Measurements from ENCODE around the gene COTL1.
"Not testable (repeated sequence)": the region's sequence is repeated elsewhere in the genome, so short reads cannot be mapped to it uniquely, and the experiment has no call there.

Gene COTL1

GRCh38 chr16:84567286-84567962 lies 50.5 kb downstream of the COTL1 start:
- DNase-seq: no peak

DNA sequence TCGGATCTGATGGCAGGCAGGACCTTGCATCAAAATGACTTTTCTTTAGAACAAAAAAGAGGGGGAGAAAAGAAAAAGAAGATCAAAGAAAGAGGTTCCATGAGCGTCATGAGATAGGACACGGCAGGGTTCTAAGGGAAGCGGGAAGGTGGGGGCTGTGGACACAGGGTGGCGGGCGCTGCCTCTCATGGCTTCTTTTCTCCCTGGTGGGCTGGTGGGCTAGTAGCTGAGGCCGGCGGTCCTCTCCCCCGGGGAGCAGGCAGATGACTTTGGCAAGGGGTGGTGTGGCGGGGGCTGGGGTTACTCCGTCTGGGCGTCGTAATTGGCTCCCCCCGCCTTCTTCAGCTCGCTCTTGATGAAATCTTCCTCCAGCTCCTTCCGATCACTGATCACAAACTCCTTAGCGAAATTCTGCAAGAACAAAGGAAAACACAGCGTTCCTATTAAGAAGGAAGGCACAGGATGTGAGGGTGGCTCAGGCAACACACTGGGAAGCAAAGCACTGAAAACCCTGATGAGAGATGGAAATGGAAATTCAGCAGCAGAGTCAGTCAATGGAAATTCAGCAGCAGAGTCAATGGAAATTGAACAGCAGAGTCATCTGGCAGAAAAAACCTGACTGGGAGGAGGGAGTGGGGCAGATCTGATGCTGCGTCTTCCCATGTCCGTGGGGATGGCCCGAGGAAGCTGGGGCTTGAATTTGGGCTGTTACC lies 51.2 kb downstream of the COTL1 start:
- DNase-seq: no peak

DNA sequence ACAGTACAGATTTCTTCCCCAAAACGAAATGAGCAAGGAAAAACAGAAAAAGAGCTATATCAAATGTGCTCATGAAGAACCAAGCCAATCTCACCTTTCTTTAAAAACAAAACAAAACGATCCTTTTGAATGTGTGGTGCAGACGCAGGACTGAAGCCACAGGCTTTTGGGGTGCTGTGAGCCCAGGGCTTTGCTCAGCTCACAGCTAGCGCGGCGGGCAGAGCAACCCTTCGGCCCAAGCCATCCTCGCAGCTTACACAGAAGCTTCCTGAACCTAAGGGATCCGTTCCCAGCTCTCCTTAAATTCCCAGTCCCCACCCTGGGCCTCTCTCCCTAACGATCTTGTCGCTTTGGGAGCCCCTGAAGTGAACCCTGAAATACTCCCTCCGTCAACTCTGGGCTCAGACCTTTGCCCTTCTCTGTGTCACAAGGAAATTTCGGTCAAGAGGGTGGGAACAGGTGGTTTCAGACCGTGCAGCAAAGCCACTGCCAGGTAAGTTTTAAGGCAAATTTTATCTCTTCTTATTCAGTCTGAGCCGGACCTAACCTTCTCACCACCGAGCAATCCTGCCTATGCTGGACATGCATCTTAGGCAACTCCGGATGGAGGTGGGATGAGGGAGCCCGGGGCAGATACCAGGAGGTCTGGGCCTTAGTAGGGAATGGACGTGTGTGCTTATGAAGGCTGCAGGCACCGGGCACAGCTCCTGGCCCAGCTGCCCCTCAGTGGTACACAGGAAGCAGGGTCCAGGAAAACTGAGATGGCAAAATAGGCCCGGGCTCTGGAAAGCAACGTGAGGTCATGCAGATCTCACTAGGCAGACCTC lies 52.0 kb downstream of the COTL1 start:
- DNase-seq: no peak

DNA sequence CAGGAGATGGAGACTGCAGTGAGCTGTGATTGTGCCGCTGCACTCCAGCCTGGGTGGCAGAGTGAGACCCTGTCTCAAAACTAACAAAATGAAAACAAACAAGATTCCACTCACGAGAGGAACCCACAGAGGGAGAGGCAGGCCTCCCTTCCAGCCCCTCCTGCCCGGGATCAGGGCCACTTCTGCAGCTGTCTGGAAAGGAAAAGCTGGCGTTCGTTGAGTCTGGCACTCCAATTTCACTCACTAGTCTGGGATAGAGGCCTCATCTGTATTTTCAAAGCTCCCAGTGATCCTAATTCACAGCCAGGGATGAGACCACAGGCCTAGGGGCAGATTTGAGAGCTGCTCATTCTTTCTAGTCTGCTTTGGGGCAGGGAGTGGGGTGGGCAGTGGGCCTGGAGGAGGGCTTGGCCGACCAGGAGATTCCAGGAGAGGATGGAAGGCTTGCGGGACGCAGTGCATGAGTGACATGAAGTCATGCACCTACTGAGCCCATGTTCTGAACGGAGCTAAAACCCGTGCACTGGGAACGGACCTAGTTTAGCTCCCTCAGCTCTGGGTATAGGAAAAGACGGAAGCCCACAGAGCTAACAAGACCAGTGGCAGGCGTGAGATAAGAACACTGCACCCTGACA lies 54.0 kb downstream of the COTL1 start:
- DNase-seq: no peak

GRCh38 chr16:84563064-84563715 lies 54.7 kb downstream of the COTL1 start:
- no peak for DNase-seq

- DNase-seq: peak; percentile 92
Observed at GRCh38 chr16:84562174-84562815, 55.6 kb downstream of the COTL1 start.

DNA sequence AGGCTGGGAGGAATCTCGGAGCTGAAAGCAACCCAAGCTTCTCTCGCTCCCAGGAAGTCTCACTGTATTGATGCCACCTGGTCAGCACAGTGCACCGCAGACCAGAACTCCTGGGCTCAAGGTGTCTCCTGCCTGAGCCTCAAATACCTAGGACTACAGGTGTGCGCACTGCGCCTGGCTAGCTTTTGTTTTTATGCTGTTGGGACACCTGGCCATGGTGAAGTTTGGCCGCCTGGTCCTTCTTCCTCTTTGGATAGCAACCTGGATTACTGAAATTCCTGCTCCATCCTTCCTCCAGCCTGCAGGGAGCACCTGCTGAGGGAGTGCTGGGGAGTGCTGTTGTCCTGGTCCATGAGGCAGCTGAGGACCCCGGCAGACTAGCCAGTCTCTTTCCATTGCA lies 56.6 kb downstream of the COTL1 start:
- no peak for DNase-seq

DNA sequence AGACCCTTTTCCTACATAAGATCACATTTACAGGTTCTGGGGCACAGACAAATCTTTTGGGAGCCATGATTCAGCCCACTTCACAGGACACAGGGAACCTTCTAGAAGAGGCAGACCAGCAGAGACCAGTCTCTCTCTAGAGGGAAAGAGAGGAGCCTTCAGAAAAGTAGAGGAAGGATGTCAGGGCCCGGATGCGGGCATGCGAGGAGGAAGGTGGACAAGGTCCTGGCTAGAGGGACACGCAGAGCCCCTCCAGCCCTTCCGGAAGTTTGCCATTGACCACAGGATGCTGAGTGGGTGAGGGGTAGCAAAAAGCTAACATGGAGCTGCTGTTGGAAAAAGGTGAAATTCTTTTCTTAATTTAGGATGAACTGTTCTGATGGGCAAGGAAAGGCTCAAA lies 57.6 kb downstream of the COTL1 start:
- DNase-seq: no peak

DNA sequence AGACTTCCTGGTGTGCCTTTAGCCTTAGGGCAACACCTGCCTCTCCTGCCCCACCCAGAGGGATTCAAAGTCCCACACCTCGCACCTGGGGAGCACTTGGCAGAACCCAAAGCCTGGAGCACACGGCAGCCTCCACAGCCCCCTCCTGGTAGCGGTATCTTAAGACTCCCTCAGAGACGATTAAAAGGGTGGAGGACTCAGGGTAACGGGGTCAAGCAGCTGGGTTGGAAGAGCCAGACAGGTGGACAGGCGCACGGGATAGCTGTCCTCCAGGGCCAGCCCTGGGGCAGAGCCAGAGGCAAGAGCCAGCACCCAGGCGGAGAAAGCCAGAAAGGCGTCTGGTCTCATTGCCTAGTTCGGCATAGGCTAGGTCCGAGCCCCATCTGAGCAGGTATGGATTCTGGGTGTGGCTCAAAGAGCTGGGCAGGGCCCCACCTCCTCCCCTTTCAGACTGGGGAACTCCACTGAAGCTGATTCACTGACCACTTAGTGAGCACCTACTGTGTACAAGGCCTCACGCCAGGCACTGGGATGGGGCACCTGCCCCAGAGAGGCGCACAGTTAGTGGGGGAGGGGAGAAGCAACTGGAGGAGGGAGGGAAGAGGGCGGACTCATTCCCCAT lies 58.5 kb downstream of the COTL1 start:
- no peak for DNase-seq

DNA sequence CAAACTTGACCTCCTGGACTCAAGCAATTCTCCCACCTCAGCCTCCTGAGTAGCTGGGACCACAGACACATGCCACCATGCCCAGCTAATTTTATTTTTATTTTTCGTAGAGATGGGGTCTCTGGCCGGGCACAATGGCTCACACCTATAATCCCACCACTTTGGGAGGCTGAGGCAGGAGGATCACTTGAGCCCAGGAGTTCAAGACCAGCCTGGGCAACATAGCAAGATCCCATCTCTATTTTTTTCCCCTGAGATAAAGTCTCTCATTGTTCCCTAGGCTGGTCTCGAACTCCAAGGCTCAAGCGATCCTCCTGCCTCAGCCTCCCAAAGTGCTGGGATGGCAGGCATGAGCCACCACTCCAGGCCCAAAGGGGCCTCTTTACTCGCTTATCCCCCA lies 59.0 kb downstream of the COTL1 start:
- not testable (repeated sequence) for DNase-seq

DNA sequence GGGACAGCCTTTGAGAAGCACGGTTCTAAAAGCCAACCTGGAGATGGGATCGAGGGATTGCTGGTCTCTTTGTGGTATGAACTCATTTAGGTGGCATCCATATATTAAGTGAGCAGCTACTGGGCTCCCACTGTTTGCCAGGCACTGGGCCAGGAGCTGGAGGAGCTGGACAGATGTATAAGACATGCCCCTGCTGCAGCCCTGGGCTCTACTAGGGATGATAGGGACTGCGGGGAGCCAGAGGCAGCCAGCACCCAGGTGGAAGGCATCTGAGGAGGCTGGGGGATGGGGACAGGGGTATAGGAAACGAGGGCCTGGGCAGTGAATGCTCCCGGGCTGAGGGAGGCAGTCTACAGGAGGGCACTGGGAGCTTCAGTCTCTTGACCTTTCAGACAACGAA lies 60.4 kb downstream of the COTL1 start:
- DNase-seq: no peak

GRCh38 chr16:84557059-84557458 lies 60.8 kb downstream of the COTL1 start:
- no peak for DNase-seq

- DNase-seq: peak; percentile 55
Observed at GRCh38 chr16:84555418-84556196, 62.3 kb downstream of the COTL1 start.

GRCh38 chr16:84554627-84555328 lies 63.1 kb downstream of the COTL1 start:
- DNase-seq: no peak

DNA sequence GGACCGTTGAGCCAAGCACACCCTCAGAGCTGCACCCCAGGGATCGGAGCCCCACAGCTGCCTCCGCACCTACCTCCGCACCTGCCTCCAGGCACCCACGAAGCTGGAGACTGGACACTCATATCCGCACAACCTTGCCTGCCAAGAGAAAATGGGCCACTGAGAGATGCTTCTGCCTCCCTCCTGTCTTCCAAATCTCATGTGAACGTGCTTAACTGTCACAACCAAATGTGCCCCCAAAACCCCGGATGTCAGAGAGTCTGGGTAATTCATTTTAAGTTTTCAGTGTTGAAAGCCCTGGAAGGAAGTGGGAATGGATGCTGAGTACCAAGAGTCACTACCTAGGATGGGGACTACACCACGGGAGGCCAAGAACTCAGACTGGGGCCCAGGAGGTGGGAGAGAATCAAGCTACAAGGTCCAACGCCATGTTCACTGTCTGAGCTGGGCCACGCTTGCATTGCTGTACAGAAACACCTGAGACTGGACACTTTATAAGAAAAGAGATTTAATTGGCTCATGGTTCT lies 63.9 kb downstream of the COTL1 start:
- DNase-seq: peak; percentile 14

DNA sequence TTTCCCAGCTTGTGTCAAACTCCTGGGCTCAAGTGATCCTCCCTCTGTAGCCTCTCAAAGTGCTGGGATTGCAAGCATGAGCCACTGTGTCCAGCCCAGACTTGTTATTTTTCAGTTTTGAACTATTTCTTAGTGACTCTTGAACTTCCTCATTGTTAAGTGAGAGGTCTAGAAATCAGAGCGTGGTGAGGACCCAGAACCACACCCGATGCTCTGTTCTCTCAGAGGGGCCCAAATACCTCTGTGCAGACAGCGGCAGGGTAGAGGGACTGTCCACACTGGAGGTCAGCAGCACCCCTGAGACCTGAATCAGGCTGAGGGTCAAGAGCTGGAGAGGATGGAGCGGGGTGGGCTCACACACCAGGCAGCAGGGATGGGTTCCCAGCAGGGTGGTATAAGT lies 65.7 kb downstream of the COTL1 start:
- DNase-seq: no peak

GRCh38 chr16:84550096-84550495 lies 67.8 kb downstream of the COTL1 start:
- no peak for DNase-seq

DNA sequence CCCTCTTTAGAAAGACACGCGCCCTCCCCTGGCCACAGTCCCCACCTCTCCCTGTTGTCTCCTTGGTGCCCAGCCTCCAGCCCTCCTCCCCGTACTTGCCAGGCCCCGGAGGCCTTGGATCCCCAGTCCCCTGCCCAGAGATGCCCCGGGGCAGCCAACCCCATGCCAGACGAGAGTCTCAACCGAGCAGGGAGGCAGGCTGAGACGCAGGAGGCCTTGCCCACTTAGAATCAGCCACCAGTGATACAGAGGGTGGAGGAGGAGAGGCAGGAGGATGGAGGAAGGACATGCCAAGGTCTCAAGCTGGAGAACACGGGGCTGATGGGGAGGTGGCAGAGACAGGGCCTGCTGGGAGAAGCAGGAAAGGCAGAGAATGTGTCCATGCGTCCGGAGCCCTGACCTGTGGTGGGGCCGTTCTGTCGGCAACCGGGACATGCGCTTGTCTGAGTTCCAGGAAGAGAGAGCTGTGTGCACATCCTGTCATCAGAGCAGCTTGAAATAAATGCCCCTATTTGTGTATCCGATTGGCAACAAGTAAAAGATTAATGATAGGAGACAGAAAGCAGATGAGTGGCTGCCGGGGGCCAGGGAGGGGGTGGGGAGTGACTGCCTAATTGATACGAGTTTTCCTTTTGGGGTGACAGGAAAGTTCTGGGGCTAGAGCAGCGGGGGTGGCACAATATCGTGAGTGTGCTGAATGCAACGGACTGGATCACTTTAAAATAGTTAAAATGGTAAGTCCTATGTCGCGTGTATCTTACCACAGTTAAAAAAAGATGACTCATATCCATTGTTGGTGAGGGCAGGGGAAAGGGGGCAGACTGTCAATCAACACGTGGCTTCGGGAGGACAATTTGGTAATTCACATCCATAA lies 68.7 kb downstream of the COTL1 start:
- peak; percentile 27 for DNase-seq

DNA sequence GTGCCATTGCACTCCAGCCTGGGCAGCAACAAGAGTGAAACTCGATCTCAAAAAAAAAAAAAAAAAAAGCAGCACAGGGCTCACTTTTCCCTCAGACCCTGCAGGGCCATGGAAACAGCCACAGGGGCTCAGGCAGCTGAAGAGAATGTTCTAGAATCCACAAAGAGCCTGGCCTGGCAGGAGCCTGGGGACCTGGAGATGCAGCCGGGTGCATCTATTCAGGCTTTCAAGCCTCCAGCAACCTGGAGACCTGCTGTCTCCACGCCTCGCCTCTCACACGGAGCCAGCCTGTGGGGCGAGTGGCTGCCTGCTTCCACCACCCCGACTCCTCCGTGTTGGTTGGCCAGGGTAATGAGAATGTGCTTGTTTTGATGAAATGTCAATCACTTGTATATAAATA lies 69.4 kb downstream of the COTL1 start:
- DNase-seq: no peak
